ENCODE data around the gene SLC45A1.

Gene SLC45A1

DNA sequence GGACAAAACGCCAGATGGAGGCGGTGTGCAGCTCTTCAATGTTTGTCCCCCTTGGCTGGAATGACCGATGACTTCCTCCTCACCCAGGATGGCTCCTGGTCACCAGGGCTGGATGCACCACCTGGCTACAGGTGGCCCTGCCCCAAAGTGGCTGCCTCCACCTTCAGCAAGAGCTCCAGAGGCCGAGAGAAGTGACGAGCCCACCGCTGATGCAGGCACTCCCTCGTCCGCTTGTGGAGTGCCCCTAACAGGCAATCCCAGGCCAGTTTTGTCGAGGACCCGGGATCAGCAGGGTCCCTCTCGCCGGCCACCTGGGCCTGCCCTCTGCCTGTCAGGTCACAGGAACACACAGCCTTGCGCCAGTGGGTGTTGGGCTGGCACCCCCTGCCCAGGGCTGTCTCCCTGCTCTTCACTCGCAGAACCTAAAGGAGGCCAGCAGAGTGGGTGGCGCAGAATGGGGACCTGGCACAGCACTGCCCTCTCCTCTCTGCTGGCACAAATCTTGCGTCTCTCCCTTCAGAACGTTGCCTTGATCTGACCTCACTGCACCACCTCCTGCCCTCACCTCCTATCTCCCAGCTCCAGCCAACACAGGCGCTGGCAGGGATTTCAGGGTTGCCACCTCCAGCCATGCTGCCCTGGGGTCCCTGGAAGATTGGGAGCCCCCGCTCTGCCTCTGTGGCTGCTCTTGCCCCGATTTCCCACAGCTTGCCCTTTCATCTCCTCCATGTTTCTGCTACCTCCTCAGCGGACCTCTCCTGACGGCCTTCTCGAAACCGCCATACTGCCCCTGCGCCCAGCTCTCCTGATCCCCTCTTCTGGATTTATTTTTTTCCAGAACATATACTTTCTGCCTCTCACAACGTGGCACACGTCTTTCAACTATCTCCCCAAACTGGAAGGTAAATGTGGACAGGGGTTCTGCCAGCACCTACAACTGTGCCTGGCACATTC is 38.6 kb downstream of the SLC45A1 start:
- no peak for DNase-seq

GRCh38 chr1:8357329-8358101 is 39.6 kb downstream of the SLC45A1 start:
- DNase-seq, result no peak

- DNase-seq, result no peak
Observed at GRCh38 chr1:8358241-8358896, 40.5 kb downstream of the SLC45A1 start.

DNA sequence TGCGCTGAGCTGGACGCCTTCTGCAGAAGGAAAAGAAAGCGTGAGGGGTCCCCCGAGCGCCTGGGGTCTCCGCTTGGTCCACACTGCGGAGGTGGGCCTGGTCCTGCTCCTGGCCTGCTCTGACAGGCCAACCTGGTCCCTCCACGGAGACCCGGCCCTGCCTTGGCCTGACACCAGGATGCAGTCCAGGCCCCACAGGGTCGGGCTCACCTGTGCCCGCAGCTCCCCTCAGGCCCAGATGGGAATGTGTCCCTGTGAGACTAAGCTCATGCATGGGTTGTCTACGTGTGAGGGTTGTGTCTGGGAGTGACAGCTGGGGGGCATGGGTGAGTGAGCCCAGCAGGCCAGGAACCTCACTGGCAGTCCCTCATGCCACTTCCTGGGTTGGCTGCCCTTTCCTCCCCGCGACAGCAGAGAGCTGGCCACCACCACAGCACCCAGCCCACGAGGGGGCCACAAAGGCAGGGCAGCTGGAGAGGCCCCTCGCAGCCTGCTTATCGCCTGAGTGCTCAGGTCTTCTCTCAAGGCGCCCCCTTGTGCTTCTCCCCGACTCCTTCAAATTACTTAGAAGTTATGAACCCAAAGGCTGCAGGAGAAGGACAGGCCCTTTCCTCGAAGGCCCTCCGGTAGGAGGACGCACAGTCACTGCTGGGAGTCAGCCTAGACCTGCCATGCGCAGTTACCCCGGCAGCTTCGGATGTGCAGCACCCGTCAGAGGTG is 41.1 kb downstream of the SLC45A1 start:
- DNase-seq, result no peak

DNA sequence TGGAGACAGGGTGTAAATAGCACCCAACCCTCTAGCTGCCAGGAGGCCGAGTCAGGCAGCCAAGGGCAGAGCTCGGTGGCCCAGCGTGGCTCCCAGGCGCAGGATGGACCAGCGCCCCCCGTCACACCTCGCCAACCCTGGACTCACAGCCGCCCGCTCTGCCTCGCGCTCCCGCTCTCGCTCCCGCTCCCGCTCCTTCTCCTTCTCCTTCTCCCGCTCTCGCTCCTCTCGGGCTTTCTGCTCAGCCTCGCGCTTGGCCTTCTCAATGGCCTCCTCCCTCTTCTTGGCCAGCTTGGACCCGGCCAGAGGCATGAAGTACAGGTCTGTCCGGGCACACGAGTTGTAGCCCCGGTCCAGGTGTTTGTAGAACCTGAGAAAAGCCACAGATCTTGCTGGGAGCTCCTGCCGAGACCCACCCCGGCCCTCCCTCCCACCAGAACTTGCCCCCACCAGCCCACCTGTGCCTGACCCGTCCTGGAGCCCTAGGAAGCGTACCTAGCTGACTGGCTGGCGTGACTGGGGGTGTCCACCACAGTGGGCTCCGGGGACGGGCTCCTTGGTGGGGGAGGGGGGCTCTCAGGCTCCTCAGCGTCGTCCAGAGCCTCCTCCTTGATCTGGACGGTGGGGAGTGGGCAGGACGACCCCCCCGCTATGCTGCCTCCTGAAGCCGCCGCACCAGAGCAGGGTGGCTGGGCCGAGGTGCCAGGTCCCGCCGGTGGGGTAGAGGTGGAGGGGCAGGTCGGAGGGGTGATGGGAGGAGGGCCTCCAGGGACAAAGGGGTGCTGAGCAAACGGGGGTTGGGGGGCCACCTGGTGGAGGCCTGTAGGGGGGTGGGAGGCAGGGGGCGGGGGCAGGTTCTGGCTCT is 41.9 kb downstream of the SLC45A1 start:
- no peak for DNase-seq

- no peak for DNase-seq
Observed at GRCh38 chr1:8360493-8361197, 42.7 kb downstream of the SLC45A1 start.

DNA sequence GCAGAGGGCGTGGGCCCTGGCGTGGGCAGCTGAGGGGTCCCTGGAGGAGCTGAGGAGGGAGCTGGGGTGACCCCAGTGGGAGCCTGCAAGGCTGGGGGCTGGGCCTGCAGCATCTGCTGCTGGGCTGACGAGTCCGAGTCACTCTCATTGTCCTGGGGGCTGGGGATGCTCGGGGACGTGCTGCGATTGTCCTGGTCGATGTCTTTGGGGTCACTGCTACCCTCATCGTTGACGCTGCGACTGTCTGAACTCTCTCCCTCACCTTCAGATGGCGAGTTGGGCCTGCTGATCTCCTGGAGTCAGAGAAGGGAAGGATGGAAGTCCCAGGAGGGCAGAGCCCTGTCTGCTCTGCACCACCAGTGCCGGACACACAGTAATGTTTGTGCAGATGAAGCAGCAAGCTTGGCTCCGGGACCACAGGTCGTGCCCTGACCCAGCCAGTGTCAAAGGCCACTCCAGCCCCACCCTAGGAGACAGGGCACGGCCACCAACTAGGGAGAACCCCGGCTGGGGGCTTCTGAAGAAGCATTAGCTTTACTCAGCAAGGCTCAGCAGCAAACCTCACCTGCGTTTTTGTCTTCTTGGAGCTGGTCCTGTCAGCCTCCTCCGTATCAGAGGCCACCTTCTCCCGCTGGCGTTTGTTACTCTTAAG is 43.4 kb downstream of the SLC45A1 start:
- DNase-seq, result no peak

DNA sequence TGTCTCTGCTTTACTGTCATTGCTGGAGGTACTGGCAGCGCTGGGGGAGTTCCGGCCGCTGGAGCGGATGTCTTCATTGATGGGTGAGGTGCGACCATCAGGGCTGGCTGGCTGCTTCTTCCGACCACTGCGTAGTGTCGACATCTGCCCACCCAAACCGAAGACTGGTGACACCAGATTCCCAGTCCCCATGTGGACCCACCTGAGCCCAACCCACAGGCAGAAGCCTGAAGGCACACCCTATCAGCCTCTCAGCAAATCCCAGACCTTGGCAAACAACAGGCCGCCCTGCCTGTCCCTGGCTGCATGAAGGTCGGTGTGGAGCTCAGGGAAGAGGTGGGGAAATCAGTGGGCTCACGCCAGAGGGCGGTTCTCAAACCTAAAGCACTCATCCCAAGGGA is 44.8 kb downstream of the SLC45A1 start:
- DNase-seq, result no peak

GRCh38 chr1:8363186-8363766 is 45.4 kb downstream of the SLC45A1 start:
- no peak for DNase-seq

DNA sequence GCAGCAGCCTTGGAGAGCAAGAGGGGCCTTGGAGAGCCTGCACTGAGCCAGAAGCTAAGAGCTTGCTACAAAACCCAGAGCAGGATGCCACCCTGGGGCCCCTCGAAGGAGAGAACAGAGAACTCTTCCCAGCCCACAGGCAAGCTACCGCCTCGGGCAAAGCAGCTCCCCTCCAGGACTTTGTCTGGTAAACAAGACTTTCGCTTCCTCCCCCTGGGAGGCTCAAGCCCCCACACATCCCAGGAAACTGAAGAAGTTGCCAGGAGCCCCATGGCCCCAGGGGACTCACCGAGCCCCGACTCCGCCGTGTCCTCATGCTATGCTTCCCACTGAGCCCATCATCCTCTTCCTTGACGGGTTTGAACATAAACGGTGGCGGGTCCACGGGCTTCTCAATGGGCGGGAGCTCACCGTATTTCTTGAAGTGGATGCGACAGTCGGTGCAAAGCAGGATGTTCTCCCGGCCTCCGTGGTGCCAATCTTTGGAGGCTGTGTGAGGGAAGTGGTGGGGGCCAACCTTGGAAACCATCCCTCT is 45.9 kb downstream of the SLC45A1 start:
- DNase-seq, result no peak

GRCh38 chr1:8364528-8365442 is 46.9 kb downstream of the SLC45A1 start:
- DNase-seq, result no peak

DNA sequence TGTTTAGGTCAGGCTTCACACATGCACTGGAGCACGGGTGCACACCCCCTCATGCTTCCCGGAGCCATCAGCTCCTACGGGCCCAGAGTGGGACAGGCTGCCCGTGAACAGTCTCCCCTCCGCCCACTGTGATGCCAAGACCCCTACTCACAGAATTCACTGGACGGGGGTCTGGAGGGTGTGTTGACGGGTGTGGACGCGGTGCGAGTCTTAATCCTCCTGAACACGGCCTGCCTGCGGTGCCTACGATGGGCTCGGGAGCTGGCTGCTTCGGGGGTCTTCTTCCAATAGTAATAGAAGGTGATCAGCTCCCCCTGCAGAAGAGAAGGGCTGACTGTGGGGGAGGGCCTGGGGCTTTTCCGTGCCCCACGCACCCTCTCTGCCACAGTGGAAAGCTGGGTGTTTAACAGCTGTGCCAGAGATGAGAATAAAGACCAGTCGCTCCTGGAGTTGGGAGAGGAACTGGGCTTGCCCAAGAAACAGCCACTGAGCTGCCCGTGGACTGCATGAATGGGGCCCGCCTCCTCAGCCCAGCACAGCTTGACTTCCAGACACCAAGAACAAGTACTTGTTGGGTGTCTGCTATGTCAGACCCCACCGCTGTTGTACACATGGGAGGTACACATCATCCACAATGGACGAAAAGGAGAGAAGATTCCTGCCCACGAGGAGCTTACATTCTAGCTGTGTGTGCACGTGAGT is 47.9 kb downstream of the SLC45A1 start:
- no peak for DNase-seq

DNA sequence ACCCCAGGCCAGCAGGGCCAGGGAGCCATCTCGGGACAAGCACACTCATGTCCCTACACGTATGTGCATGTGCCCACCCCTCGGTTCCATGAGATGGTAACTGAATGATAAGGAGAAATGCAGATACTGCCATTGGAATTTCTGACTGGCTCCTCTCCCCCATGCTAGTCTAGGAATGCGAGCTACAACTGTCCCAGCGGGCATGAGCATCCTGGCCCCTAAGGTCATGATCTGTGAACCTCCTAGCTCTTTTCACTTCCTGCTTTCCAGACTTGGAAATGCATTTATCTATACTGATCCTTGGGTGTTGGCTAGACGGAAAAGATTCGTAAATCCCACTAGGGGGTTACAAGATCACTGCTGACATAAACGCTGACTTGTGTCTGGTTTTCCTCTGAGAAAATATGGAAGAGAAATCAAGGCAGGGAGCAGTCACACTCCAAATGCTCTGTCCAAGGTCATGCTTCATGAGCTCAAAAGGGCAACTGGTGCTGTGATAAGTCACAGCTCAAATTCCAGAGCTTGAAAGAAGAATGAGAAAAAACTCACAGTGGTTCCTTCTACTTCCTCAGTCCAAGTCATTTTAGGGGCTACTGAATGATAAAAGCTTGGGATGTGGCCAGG is 49.8 kb downstream of the SLC45A1 start:
- no peak for DNase-seq

DNA sequence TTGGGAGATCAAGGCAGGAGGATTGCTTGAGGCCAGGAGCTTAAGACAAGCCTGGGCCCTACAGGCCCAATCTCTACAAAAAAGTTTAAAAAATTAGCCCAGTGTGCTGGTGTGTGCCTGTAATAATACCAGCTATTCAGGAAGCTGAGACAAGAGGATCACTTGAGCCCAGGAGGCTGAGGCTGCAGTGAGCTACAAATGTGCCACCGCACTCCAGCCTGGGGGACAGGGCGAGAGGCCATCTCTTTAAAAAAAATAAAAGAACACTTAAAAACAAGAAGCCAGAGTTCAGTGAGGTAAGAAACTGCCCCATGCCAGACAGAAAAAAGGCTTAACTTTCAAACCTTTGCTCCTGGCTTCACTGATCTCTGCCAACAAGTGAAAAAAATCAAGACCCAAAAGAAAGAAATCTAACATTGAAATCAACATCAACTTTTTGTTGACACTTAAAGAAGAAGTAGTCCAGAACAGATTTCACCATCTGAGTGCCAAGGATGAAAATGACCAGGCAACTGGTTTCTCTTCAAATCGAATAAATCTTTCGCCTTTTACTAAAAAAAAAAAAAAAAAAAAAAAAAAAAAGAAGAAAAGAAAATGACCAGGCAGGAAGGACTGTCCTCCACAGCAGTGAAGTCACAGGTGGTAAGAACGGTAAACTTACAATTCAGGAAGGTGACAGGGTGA is 51.2 kb downstream of the SLC45A1 start:
- DNase-seq, result no peak

DNA sequence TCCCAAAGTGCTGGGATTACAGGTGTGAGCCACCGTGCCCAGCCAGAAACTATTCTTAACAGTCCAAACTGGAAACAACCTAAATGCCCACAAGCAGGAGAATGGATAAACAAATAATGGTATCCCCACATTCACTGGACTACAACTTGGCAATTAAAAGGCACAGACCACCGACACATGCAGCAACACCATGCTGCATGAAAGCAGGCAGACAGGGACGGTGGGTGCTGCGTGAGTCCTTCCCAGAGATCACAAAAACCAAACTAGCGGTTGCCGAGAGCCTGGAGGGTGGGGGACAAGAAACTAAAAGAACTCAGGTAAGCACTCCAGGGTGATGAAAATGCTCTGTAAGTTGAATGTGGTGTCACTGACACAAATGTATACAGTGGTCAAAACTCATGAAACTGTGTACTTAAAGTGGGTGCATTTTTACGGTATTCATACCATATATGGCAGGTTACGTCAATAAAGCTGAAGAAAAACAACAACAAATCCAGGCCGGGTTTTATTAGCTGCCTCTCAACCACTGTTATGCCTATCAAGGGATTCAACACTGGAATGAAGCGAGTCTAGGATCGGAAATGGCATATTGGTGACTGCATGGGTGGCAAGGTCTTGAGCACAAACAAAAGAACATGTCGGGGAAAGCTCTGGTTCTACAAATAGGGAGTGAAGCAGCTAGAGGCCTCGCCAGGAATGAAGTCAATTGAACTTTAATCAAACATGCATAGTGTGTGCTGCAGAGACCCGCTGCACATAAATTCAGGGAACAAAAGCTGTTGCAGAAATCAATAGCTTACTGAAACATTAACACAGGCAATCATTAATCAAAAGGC is 52.4 kb downstream of the SLC45A1 start:
- DNase-seq, result peak; percentile 95

DNA sequence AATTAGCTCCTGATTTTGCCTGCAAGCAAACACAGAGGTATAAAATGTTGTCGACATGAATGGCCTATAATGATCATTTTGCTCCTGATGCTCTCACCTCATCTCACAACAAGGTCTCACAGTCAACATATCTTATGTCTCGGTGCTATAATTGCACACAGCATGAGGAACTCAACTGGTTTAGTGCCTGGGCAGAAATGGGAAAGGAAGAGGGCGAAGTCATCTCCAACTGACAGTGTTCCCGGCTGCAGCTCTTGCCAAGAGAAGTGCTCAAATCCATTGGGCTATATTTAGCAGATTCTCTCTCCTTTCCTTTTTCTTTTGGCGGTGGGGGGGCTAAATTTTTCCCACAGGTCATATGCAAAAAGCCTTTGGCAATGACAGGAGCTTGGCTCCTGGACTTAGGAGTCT is 53.0 kb downstream of the SLC45A1 start:
- DNase-seq, result peak; percentile 95

Data from NCI-H69 (cell line).